Psoas muscle (tissue), 8 donors: ENCODE data around the gene LTB. TPM values are rescaled to one million over a fixed set of nuclear protein-coding genes. Genes with fewer than 3 reads are reported as not detected.

ENCODE experiments used
- ATAC-seq, 4 donors: fragments of 200-7000 bp; cut with Tn5 transposase; one replicate each; pipeline ENCODE4 v1.9.1; 2020; ENCODE audit warnings: moderate library complexity in 3 of 4, mild to moderate bottlenecking in 2 of 4
- DNase-seq, 2 donors: peaks; one replicate each; pipeline ENCODE4 v3.0.0-alpha.2; 2020
- H3K27ac ChIP-seq: fragments of 200-600 bp; one replicate; pipeline ENCODE4 v1.8.0; 2022
- H3K27me3 ChIP-seq, 3 donors: fragments of 200-600 bp in 1 of 3; one replicate each; pipeline versions ENCODE4 v1.6.1 to v1.8.0; 2013 to 2022; ENCODE audit warnings: low read length in 2 of 3, mild to moderate bottlenecking in 2 of 3, moderate library complexity in 1 of 3; ENCODE audit not compliant: insufficient read depth in 3 of 3
- H3K36me3 ChIP-seq, 2 donors: fragments of 200-600 bp in 1 of 2; one replicate each; pipeline versions ENCODE4 v1.6.1 to v1.8.0; 2013 to 2022; ENCODE audit warnings: low read depth in 1 of 2, mild to moderate bottlenecking in 1 of 2, moderate library complexity in 1 of 2; ENCODE audit not compliant: insufficient read depth in 1 of 2
- H3K4me1 ChIP-seq: fragments of 200-600 bp; one replicate; pipeline ENCODE4 v1.8.0; 2022
- H3K4me3 ChIP-seq: fragments of 200-600 bp; one replicate; pipeline ENCODE4 v1.8.0; 2022; ENCODE audit warnings: mild to moderate bottlenecking
- H3K9me3 ChIP-seq: fragments of 200-600 bp; one replicate; pipeline ENCODE4 v1.8.0; 2022
- WGBS, 3 donors: extraction: QIAGEN DNeasy Blood & Tissue Kit; methylation state at CpG; one replicate each; pipeline versions ENCODE4 v1.1.6 to v1.1.7; 2013; 5-methylcytosine and 5-hydroxymethylcytosine counted together
- intact Hi-C, 2 donors: fragments of 100-400 bp; cut with DNase I; formaldehyde crosslinking; loops; one replicate each; pipeline versions ENCODE4 v1.11.0 to v1.14.2; 2022
- polyA plus RNA-seq, 3 donors: library from polyadenylated mRNA; stranded (reverse); fragments of 200-250 nt; gene quantifications; one replicate each; pipeline ENCODE4 v1.2.3, GENCODE V29; 2013
- total RNA-seq, 4 donors: library from RNA; stranded (reverse); fragmentation: NEBNext Ultra II Directional in 2 of 4; extraction: Animal tissue kit (Norgen Biotek cat#: 25700) in 2 of 4; gene quantifications; one replicate each; pipeline versions ENCODE4 v1.2.1 to v1.2.4, GENCODE V29; 2021 to 2023
- TF ChIP-seq, protein P1 (sequence below): fragments of 200-600 bp; IDR thresholded peaks from one replicate; pipeline ENCODE4 v1.8.0; 2022; ENCODE audit warnings: antibody characterized with exemption
- donor health status: healthy with polysubstance abuse.
- donor health status: DM: no; HTN: no; CAD: no; lungs with moderate emphysema.
- donor health status: Bipolar disorder and iron deficiency.
- donor health status: healthy.
- donor health status: DM: yes; HTN: yes; CAD: no.
- donor health status: DM: no; HTN: no; CAD: no.
- donor health status: DM: no; HTN: no; CAD: no.
- donor health status: DM: yes; HTN: yes; CAD: no.

LTB gene
- total and polyA plus RNA-seq, 7 donors, result 0.08 to 1.0 (median 0.71) TPM

DNA sequence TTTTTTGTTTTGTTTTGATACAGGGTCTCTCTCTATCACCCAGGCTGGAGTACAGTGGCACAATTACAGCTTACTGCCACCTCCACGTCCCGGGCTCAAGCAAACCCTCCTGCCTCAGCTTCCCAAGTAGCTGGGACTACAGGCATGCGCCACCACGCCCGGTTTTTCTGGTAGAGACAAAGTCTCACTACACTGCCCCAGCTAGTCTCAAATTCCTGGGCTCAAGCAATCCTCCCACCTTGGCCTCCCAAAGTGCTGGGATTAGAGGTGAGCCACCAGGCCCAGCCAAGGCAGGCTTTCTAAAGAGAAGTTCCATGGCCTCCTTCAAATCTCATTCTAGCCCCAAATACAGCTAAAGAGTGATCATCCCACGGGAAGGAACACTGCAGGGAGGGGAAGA, 48.2 kb downstream of the LTB start:
- 86 to 91% (median 90%) methylated on average over 6 of the region's 6 CpGs for WGBS, 3 donors

DNA sequence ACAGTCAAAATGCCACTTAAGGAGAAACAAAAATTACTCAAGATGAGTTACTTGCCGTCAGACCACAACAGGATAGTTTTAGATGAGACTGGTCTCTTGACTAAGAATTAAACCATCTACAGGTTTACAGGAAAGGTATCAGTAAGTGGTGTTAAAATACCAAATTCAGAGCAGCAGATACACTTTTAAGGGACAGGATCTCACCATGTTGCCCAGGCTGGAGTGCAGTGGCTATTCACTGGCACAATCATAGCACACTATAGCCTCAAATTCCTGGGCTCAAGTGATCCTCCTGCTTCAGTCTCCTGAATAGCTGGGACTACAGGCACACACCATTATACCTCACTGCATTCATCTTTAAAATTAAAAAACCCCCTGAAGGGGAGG, 48.8 kb downstream of the LTB start:
- Histone ChIP-seq H3K4me3 (no peak overlapping the region), H3K27me3 (no peaks in the 10 kb centered on the region), H3K36me3 (peaks cover 28 to 91% of the 10 kb centered on the region in 2 donors), H3K4me1 (no peaks in the 10 kb centered on the region), H3K9me3 (no peaks in the 10 kb centered on the region), H3K27ac (no peak overlapping the region)
- intact Hi-C loops, result no loop called here
- DNase-seq (no peak), ATAC-seq (no peak)
- 75 to 84% (median 83%) methylated on average over 1 of the region's 1 CpG for WGBS, 3 donors
- TF ChIP-seq, protein P1, sequence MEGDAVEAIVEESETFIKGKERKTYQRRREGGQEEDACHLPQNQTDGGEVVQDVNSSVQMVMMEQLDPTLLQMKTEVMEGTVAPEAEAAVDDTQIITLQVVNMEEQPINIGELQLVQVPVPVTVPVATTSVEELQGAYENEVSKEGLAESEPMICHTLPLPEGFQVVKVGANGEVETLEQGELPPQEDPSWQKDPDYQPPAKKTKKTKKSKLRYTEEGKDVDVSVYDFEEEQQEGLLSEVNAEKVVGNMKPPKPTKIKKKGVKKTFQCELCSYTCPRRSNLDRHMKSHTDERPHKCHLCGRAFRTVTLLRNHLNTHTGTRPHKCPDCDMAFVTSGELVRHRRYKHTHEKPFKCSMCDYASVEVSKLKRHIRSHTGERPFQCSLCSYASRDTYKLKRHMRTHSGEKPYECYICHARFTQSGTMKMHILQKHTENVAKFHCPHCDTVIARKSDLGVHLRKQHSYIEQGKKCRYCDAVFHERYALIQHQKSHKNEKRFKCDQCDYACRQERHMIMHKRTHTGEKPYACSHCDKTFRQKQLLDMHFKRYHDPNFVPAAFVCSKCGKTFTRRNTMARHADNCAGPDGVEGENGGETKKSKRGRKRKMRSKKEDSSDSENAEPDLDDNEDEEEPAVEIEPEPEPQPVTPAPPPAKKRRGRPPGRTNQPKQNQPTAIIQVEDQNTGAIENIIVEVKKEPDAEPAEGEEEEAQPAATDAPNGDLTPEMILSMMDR, result no peak

More for the DNA sequence above, 48.2 kb downstream of the LTB start:
- intact Hi-C loops, result no loop called here
- peaks cover 31 to 97% of the 10 kb centered on the region in 2 donors for H3K36me3 ChIP-seq
- H3K4me3 ChIP-seq, result no peak overlapping the region
- ATAC-seq, result no peak
- no peak for DNase-seq
- H3K4me1 ChIP-seq, result peaks cover 3% of the 10 kb centered on the region
- H3K27me3 ChIP-seq, result no peaks in the 10 kb centered on the region
- H3K9me3 ChIP-seq, result no peaks in the 10 kb centered on the region
- H3K27ac ChIP-seq, result no peak overlapping the region
- TF ChIP-seq, protein P1, result no peak

DNA sequence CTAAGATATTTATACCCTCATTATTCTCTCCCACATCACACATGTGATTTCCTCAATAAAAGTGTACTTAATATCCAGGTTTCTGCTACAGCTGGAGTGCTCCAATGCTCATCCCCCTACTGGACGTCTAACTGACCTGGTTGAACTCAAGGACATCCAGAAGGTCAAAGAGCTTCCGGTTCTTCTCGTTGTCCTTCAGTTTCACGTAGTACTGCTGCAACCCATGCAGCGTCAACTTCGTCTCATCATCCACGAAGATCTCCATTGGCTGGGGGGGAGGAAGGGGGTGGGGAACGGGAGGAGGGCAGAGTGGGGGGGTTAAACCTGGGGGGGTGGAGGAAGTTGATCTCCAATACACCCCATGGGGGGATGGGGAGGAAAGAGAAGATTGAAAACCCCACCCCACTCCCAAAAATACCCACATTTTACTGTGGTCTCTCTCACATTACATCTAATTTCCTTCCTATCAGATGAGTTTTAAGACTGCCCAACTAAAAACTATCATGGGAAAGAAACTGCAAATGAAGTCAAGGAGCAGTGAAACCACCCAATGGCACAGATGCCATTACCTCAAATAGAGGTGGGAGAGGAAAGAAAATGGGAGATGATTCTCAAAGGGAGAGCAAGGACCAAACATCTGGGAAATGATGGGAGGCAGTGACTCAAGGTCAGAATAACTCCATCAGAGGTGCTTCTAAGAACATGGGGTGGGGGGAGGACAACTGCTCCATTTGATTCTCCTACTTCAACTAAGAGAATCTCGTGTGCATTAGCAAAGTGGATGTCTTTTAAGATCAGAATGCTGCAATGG, 49.4 kb downstream of the LTB start:
- H3K27me3 ChIP-seq, result no peaks in the 10 kb centered on the region
- 43 to 61% (median 44%) methylated on average over 9 of the region's 9 CpGs for WGBS, 3 donors
- ATAC-seq (no peak), DNase-seq (no peak)
- intact Hi-C loops, result no loop called here
- H3K4me3 ChIP-seq, result no peak overlapping the region
- H3K27ac ChIP-seq, result no peak overlapping the region
- TF ChIP-seq, protein P1, result no peak
- H3K36me3 ChIP-seq, result peaks cover 24 to 85% of the 10 kb centered on the region in 2 donors
- no peaks in the 10 kb centered on the region for H3K4me1 ChIP-seq
- H3K9me3 ChIP-seq, result no peaks in the 10 kb centered on the region

DNA sequence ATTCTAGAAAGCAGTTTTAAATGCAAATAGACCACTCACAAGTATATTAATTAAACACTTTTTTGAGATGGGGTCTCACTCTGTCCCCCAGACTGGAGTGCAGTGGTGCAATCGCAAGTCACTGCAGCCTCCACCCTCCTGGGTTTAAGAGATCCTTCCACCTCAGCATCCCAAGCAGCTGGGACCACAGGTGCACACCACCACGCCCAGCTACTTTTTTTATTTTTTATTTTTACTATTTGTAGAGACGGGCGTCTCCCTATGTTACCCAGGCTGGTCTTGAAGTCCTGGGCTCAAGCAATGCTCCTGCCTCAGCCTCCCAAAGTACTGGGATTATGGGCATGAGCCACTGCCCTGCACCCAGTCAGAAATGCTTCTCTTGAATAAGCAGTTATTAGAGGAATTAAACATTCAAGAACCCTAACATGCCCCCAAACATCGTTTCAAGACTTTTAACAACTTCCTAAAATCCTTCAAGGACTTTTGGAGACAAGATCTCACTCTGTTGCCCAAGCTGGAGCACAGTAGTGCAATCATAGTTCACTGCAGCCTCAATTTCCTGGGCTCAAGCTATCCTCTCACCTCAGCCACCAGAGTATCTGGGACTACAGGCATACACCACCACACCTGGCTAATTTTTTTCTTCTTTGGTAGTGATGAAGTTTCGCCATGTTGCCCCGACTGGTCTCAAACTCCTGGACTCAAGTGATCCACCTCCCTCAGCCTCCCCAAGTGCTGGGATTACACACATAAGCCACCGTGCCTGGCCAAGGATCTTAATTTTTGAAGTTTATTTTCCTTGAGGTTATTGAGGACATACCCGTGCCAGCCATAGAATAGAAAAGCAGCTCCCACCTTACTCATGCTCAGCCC, 50.2 kb downstream of the LTB start:
- H3K36me3 ChIP-seq, result peaks cover 24 to 77% of the 10 kb centered on the region in 2 donors
- no peaks in the 10 kb centered on the region for H3K4me1 ChIP-seq
- H3K9me3 ChIP-seq, result no peaks in the 10 kb centered on the region
- no peak for ATAC-seq
- H3K4me3 ChIP-seq, result no peak overlapping the region
- intact Hi-C loops, result no loop called here
- WGBS, 3 donors, result 66 to 70% (median 69%) methylated on average over 9 of the region's 9 CpGs
- DNase-seq, result no peak
- no peak overlapping the region for H3K27ac ChIP-seq
- H3K27me3 ChIP-seq, result no peaks in the 10 kb centered on the region
- TF ChIP-seq, protein P1, result no peak
